ENCODE results near the gene MYO3B. TPM values are rescaled to one million over a fixed set of nuclear protein-coding genes. Genes with fewer than 3 reads are reported as not detected.

Gene MYO3B
- total and polyA plus RNA-seq, 2 donors (not counting 3 experiments of a cell fraction or from before 2014, with no cell fraction given), result 0.03 TPM; not detected in 1

DNA sequence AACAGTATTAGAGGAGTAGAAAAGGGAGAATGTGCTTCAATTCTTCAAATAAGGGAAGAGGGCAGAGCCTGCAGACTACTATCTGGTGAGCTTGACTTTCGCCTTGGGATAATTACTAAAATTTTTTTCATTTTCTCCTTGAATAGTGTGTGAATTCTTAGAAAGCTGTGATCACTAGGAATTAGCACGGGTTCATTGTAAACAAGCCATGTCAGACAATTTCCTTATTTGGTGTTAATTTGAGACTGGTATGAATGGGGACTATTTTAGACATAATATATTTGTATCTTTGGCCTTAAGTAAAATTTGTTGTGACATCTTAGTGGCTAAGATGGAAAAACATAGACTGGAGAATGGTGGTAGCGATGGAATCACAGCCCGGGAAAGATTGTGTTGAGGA, 66.6 kb downstream of the MYO3B start:
- no peak for DNase-seq (ENCODE audit: low read depth, low spot score)
- POLR2A ChIA-PET, result no interaction called here
- no peak overlapping the region for H3K27ac ChIP-seq (ENCODE audit: insufficient read depth, low read depth, low read length)
- no peak overlapping the region for H3K9ac ChIP-seq (replicated peaks; ENCODE audit: extremely low read depth, insufficient read depth, low read length)
- H2AFZ ChIP-seq (ENCODE audit: low read depth, low read length), result no peak overlapping the region
- no peaks in the 10 kb centered on the region for H3K36me3 ChIP-seq (ENCODE audit: control insufficient read depth in 2 of 2, extremely low read depth in 1 of 2, insufficient read depth in 2 of 2, low read length in 2 of 2)
- no peak overlapping the region for H3K4me3 ChIP-seq (replicated peaks in 1 of 3; ENCODE audit: insufficient read depth in 1 of 3, low read depth in 1 of 3, low read length in 3 of 3)
- TF ChIP-seq MYC (IDR thresholded peaks at IDR 0.05; ENCODE audit: low read depth, low read length) (no peak), FOS (IDR thresholded peaks at IDR 0.05; ENCODE audit: borderline replicate concordance, insufficient read depth, low read length) (no peak), EZH2 (IDR thresholded peaks at IDR 0.05; ENCODE audit: borderline replicate concordance, low read depth, low read length, severe bottlenecking) (no peak), POLR2AphosphoS5 (IDR thresholded peaks at IDR 0.05; ENCODE audit: insufficient read depth, low read depth, low read length) (no peak), GATA2 (IDR thresholded peaks at IDR 0.05; ENCODE audit: insufficient read depth, insufficient read length, low read depth, low read length) (no peak), POLR2A (IDR thresholded peaks at IDR 0.05; ENCODE audit: low read depth, low read length) (no peak), JUN (IDR thresholded peaks at IDR 0.05; ENCODE audit: borderline replicate concordance, insufficient read depth, insufficient read length, low read depth) (no peak)
- TF ChIP-seq, protein P1, sequence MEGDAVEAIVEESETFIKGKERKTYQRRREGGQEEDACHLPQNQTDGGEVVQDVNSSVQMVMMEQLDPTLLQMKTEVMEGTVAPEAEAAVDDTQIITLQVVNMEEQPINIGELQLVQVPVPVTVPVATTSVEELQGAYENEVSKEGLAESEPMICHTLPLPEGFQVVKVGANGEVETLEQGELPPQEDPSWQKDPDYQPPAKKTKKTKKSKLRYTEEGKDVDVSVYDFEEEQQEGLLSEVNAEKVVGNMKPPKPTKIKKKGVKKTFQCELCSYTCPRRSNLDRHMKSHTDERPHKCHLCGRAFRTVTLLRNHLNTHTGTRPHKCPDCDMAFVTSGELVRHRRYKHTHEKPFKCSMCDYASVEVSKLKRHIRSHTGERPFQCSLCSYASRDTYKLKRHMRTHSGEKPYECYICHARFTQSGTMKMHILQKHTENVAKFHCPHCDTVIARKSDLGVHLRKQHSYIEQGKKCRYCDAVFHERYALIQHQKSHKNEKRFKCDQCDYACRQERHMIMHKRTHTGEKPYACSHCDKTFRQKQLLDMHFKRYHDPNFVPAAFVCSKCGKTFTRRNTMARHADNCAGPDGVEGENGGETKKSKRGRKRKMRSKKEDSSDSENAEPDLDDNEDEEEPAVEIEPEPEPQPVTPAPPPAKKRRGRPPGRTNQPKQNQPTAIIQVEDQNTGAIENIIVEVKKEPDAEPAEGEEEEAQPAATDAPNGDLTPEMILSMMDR (IDR thresholded peaks at IDR 0.05; ENCODE audit: extremely low read depth in 1 of 2, insufficient read depth in 1 of 2, low read depth in 1 of 2, low read length in 2 of 2), result no peak
- TF ChIP-seq, protein P2, sequence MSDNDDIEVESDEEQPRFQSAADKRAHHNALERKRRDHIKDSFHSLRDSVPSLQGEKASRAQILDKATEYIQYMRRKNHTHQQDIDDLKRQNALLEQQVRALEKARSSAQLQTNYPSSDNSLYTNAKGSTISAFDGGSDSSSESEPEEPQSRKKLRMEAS (IDR thresholded peaks at IDR 0.05; ENCODE audit: insufficient read depth, insufficient read length), result no peak
- no peak overlapping the region for H3K4me2 ChIP-seq (ENCODE audit: insufficient read depth, low read length)
- dilution Hi-C loops (cut with MboI; ENCODE audit: extremely low pct_ligation_motif_present, low sequenced_read_pairs) (no loop called here), intact Hi-C loops (cut with micrococcal nuclease) (no loop called here)
- H3K79me2 ChIP-seq (ENCODE audit: control insufficient read depth, insufficient read depth, low read length), result no peaks in the 10 kb centered on the region
- BruUV-seq (replicated peaks), result no TSS peak
- H3K9me1 ChIP-seq (replicated peaks; ENCODE audit: control insufficient read depth, extremely low read depth, insufficient read depth, low read length), result no peaks in the 10 kb centered on the region
- no peaks in the 10 kb centered on the region for H3K9me3 ChIP-seq (replicated peaks; ENCODE audit: control insufficient read depth, insufficient read depth, low read length)
- H3K27me3 ChIP-seq (ENCODE audit: control insufficient read depth in 2 of 2, insufficient read depth in 2 of 2, low read length in 2 of 2), result peaks cover 18 to 30% of the 10 kb centered on the region in 2 experiments
- CTCF ChIA-PET, result no interaction called here
- no peaks in the 10 kb centered on the region for H3K4me1 ChIP-seq (ENCODE audit: control insufficient read depth, extremely low read depth, insufficient read depth, low read length)
- FAIRE-seq, result no peak
- no peaks in the 10 kb centered on the region for H4K20me1 ChIP-seq (replicated peaks; ENCODE audit: control insufficient read depth, extremely low read depth, insufficient read depth, low read length)
